Suprapubic skin (tissue), 4 donors: ENCODE measurements around the gene VPS9D1. TPM values are rescaled to one million over a fixed set of nuclear protein-coding genes. Genes with fewer than 3 reads are reported as not detected.
A peak's percentile ranks its signal among the peaks of the same experiment; 100 is the strongest.
"Not testable (repeated sequence)": the region's sequence is repeated elsewhere in the genome, so short reads cannot be mapped to it uniquely, and the experiment has no call there.

Experiments used
- DNase-seq, 2 donors: peaks; one replicate each; pipeline ENCODE4 v3.0.0-alpha.2; 2019; ENCODE audit warnings: low spot score in 2 of 2
- H3K27ac ChIP-seq: fragments of 200-600 bp; sonication (generic); one replicate; pipeline ENCODE4 v1.5.1; 2019
- H3K27me3 ChIP-seq: fragments of 200-600 bp; sonication (generic); one replicate; pipeline ENCODE4 v1.5.1; 2019
- H3K36me3 ChIP-seq: fragments of 200-600 bp; sonication (generic); one replicate; pipeline ENCODE4 v1.5.1; 2019
- H3K4me1 ChIP-seq: fragments of 200-600 bp; sonication (generic); one replicate; pipeline ENCODE4 v1.5.1; 2019
- H3K4me3 ChIP-seq: fragments of 200-600 bp; sonication (generic); one replicate; pipeline ENCODE4 v1.5.1; 2019; ENCODE audit warnings: mild to moderate bottlenecking
- H3K9me3 ChIP-seq: fragments of 200-600 bp; sonication (generic); one replicate; pipeline ENCODE4 v1.5.1; 2019
- EP300 ChIP-seq: sonication (generic); formaldehyde crosslinking; IDR thresholded peaks from one replicate; pipeline ENCODE4 v1.6.1; 2017; ENCODE audit warnings: antibody characterized with exemption
- POLR2A ChIP-seq, 2 donors: fragments of 450-650 bp; IDR thresholded peaks; one replicate each; pipeline ENCODE4 v1.6.1; 2017; ENCODE audit warnings: antibody characterized with exemption in 2 of 2, mild to moderate bottlenecking in 2 of 2, moderate library complexity in 2 of 2
- POLR2AphosphoS5 ChIP-seq, 3 donors: sonication (generic); formaldehyde crosslinking; IDR thresholded peaks; one replicate each; pipeline ENCODE4 v1.6.1; 2017; ENCODE audit warnings: antibody characterized with exemption in 3 of 3
- WGBS: methylation state at CpG from one replicate; pipeline ENCODE4 v1.1.5; 2018; 5-methylcytosine and 5-hydroxymethylcytosine counted together
- total RNA-seq, 4 donors: library from RNA; depleted of rRNA; stranded (reverse); fragments of >200 nt; gene quantifications; one replicate each; pipeline ENCODE4 v1.1.0, GENCODE V29; 2016
- TF ChIP-seq, protein P1 (sequence below), 2 donors: fragments of 200-600 bp in 1 of 2; fragments of 450-650 bp in 1 of 2; sonication (generic) in 1 of 2; IDR thresholded peaks; one replicate each; pipeline ENCODE4 v1.5.1; 2016 to 2019; ENCODE audit warnings: antibody characterized with exemption in 2 of 2, mild to moderate bottlenecking in 1 of 2, moderate library complexity in 1 of 2

The VPS9D1 gene
- total RNA-seq, 4 donors from 2014 or later: 9.1 to 13.5 (median 10.2) TPM

GRCh38 chr16:89695086-89695874 is 25.4 kb downstream of the VPS9D1 start:
- Histone ChIP-seq H3K27ac (no peak overlapping the region), H3K4me3 (no peak overlapping the region), H3K27me3 (no peaks in the 10 kb centered on the region), H3K4me1 (peaks cover 9% of the 10 kb centered on the region), H3K36me3 (peaks cover 71% of the 10 kb centered on the region), H3K9me3 (no peaks in the 10 kb centered on the region)
- WGBS: 93% methylated on average over 14 of the region's 31 CpGs
- TF ChIP-seq EP300 (no peak), POLR2A (IDR thresholded peaks at IDR 0.05) (no peak), POLR2AphosphoS5 (IDR thresholded peaks at IDR 0.05) (no peak)
- TF ChIP-seq, protein P1, sequence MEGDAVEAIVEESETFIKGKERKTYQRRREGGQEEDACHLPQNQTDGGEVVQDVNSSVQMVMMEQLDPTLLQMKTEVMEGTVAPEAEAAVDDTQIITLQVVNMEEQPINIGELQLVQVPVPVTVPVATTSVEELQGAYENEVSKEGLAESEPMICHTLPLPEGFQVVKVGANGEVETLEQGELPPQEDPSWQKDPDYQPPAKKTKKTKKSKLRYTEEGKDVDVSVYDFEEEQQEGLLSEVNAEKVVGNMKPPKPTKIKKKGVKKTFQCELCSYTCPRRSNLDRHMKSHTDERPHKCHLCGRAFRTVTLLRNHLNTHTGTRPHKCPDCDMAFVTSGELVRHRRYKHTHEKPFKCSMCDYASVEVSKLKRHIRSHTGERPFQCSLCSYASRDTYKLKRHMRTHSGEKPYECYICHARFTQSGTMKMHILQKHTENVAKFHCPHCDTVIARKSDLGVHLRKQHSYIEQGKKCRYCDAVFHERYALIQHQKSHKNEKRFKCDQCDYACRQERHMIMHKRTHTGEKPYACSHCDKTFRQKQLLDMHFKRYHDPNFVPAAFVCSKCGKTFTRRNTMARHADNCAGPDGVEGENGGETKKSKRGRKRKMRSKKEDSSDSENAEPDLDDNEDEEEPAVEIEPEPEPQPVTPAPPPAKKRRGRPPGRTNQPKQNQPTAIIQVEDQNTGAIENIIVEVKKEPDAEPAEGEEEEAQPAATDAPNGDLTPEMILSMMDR (IDR thresholded peaks at IDR 0.05): no peak
- DNase-seq: peak in 1 of 2 donors; percentile 73

DNA sequence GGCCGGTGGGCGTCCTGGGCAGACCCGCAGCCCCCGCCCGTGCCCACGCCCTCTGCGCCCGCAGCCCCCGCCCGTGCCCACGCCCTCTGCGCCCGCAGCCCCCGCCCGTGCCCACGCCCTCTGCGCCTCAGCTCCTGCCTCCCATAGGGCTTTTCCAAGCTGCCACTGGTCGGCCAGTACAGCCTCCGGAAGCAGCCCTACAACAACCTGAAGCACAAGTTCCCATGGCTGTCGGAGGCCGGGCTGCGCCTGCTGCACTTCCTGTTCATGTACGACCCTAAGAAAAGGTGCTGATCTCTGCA is 26.0 kb downstream of the VPS9D1 start:
- H3K36me3 ChIP-seq: peaks cover 75% of the 10 kb centered on the region
- not testable (repeated sequence) for H3K27me3 ChIP-seq, H3K4me1 ChIP-seq, H3K27ac ChIP-seq, H3K4me3 ChIP-seq, DNase-seq, H3K9me3 ChIP-seq
- WGBS: 74% methylated on average over 6 of the region's 23 CpGs

GRCh38 chr16:89693931-89694783 is 26.5 kb downstream of the VPS9D1 start:
- peak in 1 of 2 donors; percentile 71 for DNase-seq
- Histone ChIP-seq H3K27ac (no peak overlapping the region), H3K4me1 (no peaks in the 10 kb centered on the region), H3K4me3 (no peak overlapping the region), H3K36me3 (peaks cover 81% of the 10 kb centered on the region), H3K9me3 (no peaks in the 10 kb centered on the region), H3K27me3 (no peaks in the 10 kb centered on the region)
- WGBS: 92% methylated on average over 14 of the region's 32 CpGs
- TF ChIP-seq, protein P1 (IDR thresholded peaks at IDR 0.05): no peak
- TF ChIP-seq EP300: no peak
- TF ChIP-seq POLR2A (IDR thresholded peaks at IDR 0.05): no peak
- no peak for TF ChIP-seq POLR2AphosphoS5 (IDR thresholded peaks at IDR 0.05)

- H3K9me3 ChIP-seq: no peaks in the 10 kb centered on the region
- peak in 1 of 2 donors; percentile 74 for DNase-seq
- H3K27me3 ChIP-seq: no peaks in the 10 kb centered on the region
- no peak overlapping the region for H3K4me3 ChIP-seq
- 90% methylated on average over 5 of the region's 11 CpGs for WGBS
- no peak for TF ChIP-seq POLR2A (IDR thresholded peaks at IDR 0.05)
- TF ChIP-seq, protein P1 (IDR thresholded peaks at IDR 0.05): no peak
- TF ChIP-seq EP300: no peak
- no peak for TF ChIP-seq POLR2AphosphoS5 (IDR thresholded peaks at IDR 0.05)
- no peak overlapping the region for H3K27ac ChIP-seq
- H3K4me1 ChIP-seq: no peaks in the 10 kb centered on the region
- H3K36me3 ChIP-seq: peaks cover 81% of the 10 kb centered on the region
These were observed 27.4 kb downstream of the VPS9D1 start for GRCh38 chr16:89693289-89693731.

GRCh38 chr16:89691986-89692569 is 28.6 kb downstream of the VPS9D1 start:
- TF ChIP-seq POLR2AphosphoS5 (IDR thresholded peaks at IDR 0.05): no peak
- H3K36me3 ChIP-seq: peaks cover 71% of the 10 kb centered on the region
- WGBS: no CpG with 5 or more reads among the region's 13 CpGs
- H3K4me1 ChIP-seq: peaks cover 12% of the 10 kb centered on the region
- H3K27ac ChIP-seq: no peak overlapping the region
- H3K9me3 ChIP-seq: no peaks in the 10 kb centered on the region
- H3K27me3 ChIP-seq: no peaks in the 10 kb centered on the region
- no peak overlapping the region for H3K4me3 ChIP-seq
- DNase-seq: peak in 1 of 2 donors; percentile 61
